Measurements from ENCODE around the gene NTNG1. TPM values are rescaled to one million over a fixed set of nuclear protein-coding genes. Genes with fewer than 3 reads are reported as not detected.
"Not testable (repeated sequence)": the region's sequence is repeated elsewhere in the genome, so short reads cannot be mapped to it uniquely, and the experiment has no call there.

NTNG1 gene
- total RNA-seq, 5 donors from 2014 or later (not counting 1 experiment from before 2014, with no cell fraction given): 0.13 TPM; not detected in 4

- Histone ChIP-seq H3K36me3 (ENCODE audit: control insufficient read depth in 2 of 2, extremely low read depth in 1 of 2, insufficient read depth in 1 of 2, low read length in 1 of 2) (no peaks in the 10 kb centered on the region), H3K9me3 (no peaks in the 10 kb centered on the region), H3K4me3 (ENCODE audit: control insufficient read depth in 1 of 2, extremely low read depth in 1 of 2, low read length in 1 of 2) (no peak overlapping the region), H3K4me1 (ENCODE audit: control insufficient read depth in 1 of 2, extremely low read depth in 1 of 2, insufficient read depth in 2 of 2, low read length in 2 of 2) (no peaks in the 10 kb centered on the region), H3K27ac (ENCODE audit: low read length) (no peak overlapping the region), H3K27me3 (replicated peaks in 1 of 2; ENCODE audit: control insufficient read depth in 2 of 2, extremely low read depth in 1 of 2, insufficient read depth in 2 of 2, low read length in 1 of 2) (no peaks in the 10 kb centered on the region)
- H3K9me3 Mint-ChIP-seq: peaks cover 0 to 3% (median 0%) of the 10 kb centered on the region in 3 donors
- H3K27me3 Mint-ChIP-seq: no peaks in the 10 kb centered on the region
- no CpG with 5 or more reads among the region's 2 CpGs for WGBS (ENCODE audit: insufficient coverage)
- H3K27ac Mint-ChIP-seq: no peak overlapping the region
- H3K36me3 Mint-ChIP-seq: no peaks in the 10 kb centered on the region
- ChIA-PET CTCF (no interaction called here), POLR2A (no interaction called here)
- no peaks in the 10 kb centered on the region for H3K4me1 Mint-ChIP-seq
- no peak overlapping the region for H3K4me3 Mint-ChIP-seq
- ATAC-seq (replicated peaks in 1 of 4): no peak
- DNase-seq: no peak
Measured at GRCh38 chr1:107229711-107230110, 88.9 kb downstream of the NTNG1 start.

- WGBS (ENCODE audit: insufficient coverage): 100% methylated on average over 1 of the region's 2 CpGs
- ChIA-PET CTCF (no interaction called here), POLR2A (no interaction called here)
Measured at GRCh38 chr1:107230121-107230520, 89.3 kb downstream of the NTNG1 start.

GRCh38 chr1:107231291-107231690, 90.5 kb downstream of the NTNG1 start:
- no peak overlapping the region for H3K4me3 ChIP-seq (ENCODE audit: control insufficient read depth in 1 of 2, extremely low read depth in 1 of 2, low read length in 1 of 2)
- no peaks in the 10 kb centered on the region for H3K9me3 ChIP-seq
- Mint-ChIP-seq H3K36me3 (no peaks in the 10 kb centered on the region), H3K9me3 (peaks cover 6 to 9% (median 8%) of the 10 kb centered on the region in 3 donors), H3K27ac (no peak overlapping the region), H3K4me3 (no peak overlapping the region), H3K4me1 (no peaks in the 10 kb centered on the region), H3K27me3 (no peaks in the 10 kb centered on the region)
- CTCF ChIA-PET: no interaction called here
- POLR2A ChIA-PET: no interaction called here
- WGBS (ENCODE audit: insufficient coverage): no CpG with 5 or more reads among the region's 2 CpGs
- no peaks in the 10 kb centered on the region for H3K4me1 ChIP-seq (ENCODE audit: control insufficient read depth in 1 of 2, extremely low read depth in 1 of 2, insufficient read depth in 2 of 2, low read length in 2 of 2)
- ATAC-seq (replicated peaks in 1 of 4) (no peak), DNase-seq (no peak)
- no peaks in the 10 kb centered on the region for H3K36me3 ChIP-seq (ENCODE audit: control insufficient read depth in 2 of 2, extremely low read depth in 1 of 2, insufficient read depth in 1 of 2, low read length in 1 of 2)
- H3K27me3 ChIP-seq (replicated peaks in 1 of 2; ENCODE audit: control insufficient read depth in 2 of 2, extremely low read depth in 1 of 2, insufficient read depth in 2 of 2, low read length in 1 of 2): no peaks in the 10 kb centered on the region
- H3K27ac ChIP-seq (ENCODE audit: low read length): no peak overlapping the region

More at GRCh38 chr1:107230121-107230520, 89.3 kb downstream of the NTNG1 start:
- H3K4me3 Mint-ChIP-seq: no peak overlapping the region
- no peak for ATAC-seq (replicated peaks in 1 of 4)
- Histone ChIP-seq H3K4me3 (ENCODE audit: control insufficient read depth in 1 of 2, extremely low read depth in 1 of 2, low read length in 1 of 2) (no peak overlapping the region), H3K27me3 (replicated peaks in 1 of 2; ENCODE audit: control insufficient read depth in 2 of 2, extremely low read depth in 1 of 2, insufficient read depth in 2 of 2, low read length in 1 of 2) (no peaks in the 10 kb centered on the region), H3K36me3 (ENCODE audit: control insufficient read depth in 2 of 2, extremely low read depth in 1 of 2, insufficient read depth in 1 of 2, low read length in 1 of 2) (no peaks in the 10 kb centered on the region), H3K9me3 (no peaks in the 10 kb centered on the region), H3K4me1 (ENCODE audit: control insufficient read depth in 1 of 2, extremely low read depth in 1 of 2, insufficient read depth in 2 of 2, low read length in 2 of 2) (no peaks in the 10 kb centered on the region), H3K27ac (ENCODE audit: low read length) (no peak overlapping the region)
- no peak for DNase-seq
- no peaks in the 10 kb centered on the region for H3K36me3 Mint-ChIP-seq
- H3K9me3 Mint-ChIP-seq: peaks cover 0 to 3% (median 0%) of the 10 kb centered on the region in 3 donors
- no peak overlapping the region for H3K27ac Mint-ChIP-seq
- H3K27me3 Mint-ChIP-seq: no peaks in the 10 kb centered on the region
- H3K4me1 Mint-ChIP-seq: no peaks in the 10 kb centered on the region

- CTCF ChIA-PET: no interaction called here
- H3K9me3 Mint-ChIP-seq: peaks cover 14 to 20% (median 14%) of the 10 kb centered on the region in 3 donors
Measured at GRCh38 chr1:107232426-107232825, 91.6 kb downstream of the NTNG1 start.

GRCh38 chr1:107236760-107237159, 95.9 kb downstream of the NTNG1 start:
- H3K4me3 ChIP-seq (ENCODE audit: control insufficient read depth in 1 of 2, extremely low read depth in 1 of 2, low read length in 1 of 2); H3K27me3 Mint-ChIP-seq; H3K27ac Mint-ChIP-seq; H3K9me3 ChIP-seq; H3K4me3 Mint-ChIP-seq; H3K36me3 Mint-ChIP-seq; POLR2A ChIA-PET; H3K36me3 ChIP-seq (ENCODE audit: control insufficient read depth in 2 of 2, extremely low read depth in 1 of 2, insufficient read depth in 1 of 2, low read length in 1 of 2); ATAC-seq (replicated peaks in 1 of 4); DNase-seq; CTCF ChIA-PET; H3K4me1 Mint-ChIP-seq; H3K27me3 ChIP-seq (replicated peaks in 1 of 2; ENCODE audit: control insufficient read depth in 2 of 2, extremely low read depth in 1 of 2, insufficient read depth in 2 of 2, low read length in 1 of 2); H3K27ac ChIP-seq (ENCODE audit: low read length); H3K4me1 ChIP-seq (ENCODE audit: control insufficient read depth in 1 of 2, extremely low read depth in 1 of 2, insufficient read depth in 2 of 2, low read length in 2 of 2): not testable (repeated sequence)
- peaks cover 15 to 28% (median 19%) of the 10 kb centered on the region in 3 donors for H3K9me3 Mint-ChIP-seq
- 88% methylated on average over 1 of the region's 3 CpGs for WGBS (ENCODE audit: insufficient coverage)

More at GRCh38 chr1:107232426-107232825, 91.6 kb downstream of the NTNG1 start:
- no peak for ATAC-seq (replicated peaks in 1 of 4)
- Mint-ChIP-seq H3K4me3 (no peak overlapping the region), H3K36me3 (no peaks in the 10 kb centered on the region), H3K27me3 (no peaks in the 10 kb centered on the region), H3K27ac (no peak overlapping the region), H3K4me1 (no peaks in the 10 kb centered on the region)
- POLR2A ChIA-PET: no interaction called here
- no peak overlapping the region for H3K27ac ChIP-seq (ENCODE audit: low read length)
- H3K36me3 ChIP-seq (ENCODE audit: control insufficient read depth in 2 of 2, extremely low read depth in 1 of 2, insufficient read depth in 1 of 2, low read length in 1 of 2): no peaks in the 10 kb centered on the region
- no CpG with 5 or more reads among the region's 2 CpGs for WGBS (ENCODE audit: insufficient coverage)
- no peaks in the 10 kb centered on the region for H3K27me3 ChIP-seq (replicated peaks in 1 of 2; ENCODE audit: control insufficient read depth in 2 of 2, extremely low read depth in 1 of 2, insufficient read depth in 2 of 2, low read length in 1 of 2)
- H3K9me3 ChIP-seq: no peaks in the 10 kb centered on the region
- DNase-seq: no peak
- H3K4me3 ChIP-seq (ENCODE audit: control insufficient read depth in 1 of 2, extremely low read depth in 1 of 2, low read length in 1 of 2): no peak overlapping the region
- H3K4me1 ChIP-seq (ENCODE audit: control insufficient read depth in 1 of 2, extremely low read depth in 1 of 2, insufficient read depth in 2 of 2, low read length in 2 of 2): no peaks in the 10 kb centered on the region

DNA sequence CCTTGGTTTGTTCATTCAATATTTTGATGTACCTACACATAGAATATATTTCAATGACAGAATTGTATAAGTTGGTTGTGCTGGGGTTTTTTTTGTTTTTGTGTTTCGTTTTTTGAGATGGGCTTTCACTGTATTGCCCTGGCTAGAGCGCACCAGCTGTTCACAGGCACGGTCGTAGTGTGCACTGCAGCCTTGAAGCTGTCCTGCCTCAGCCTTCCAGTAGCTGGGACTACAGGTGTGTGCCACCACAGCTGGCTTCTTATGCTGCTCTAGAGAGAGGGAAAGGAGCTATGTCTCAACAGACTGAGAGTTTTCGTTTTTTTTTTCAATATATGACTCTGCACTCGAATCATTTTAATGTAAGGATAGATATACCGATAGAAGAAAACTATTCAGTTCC, 102.6 kb downstream of the NTNG1 start:
- H3K4me1 ChIP-seq (ENCODE audit: control insufficient read depth in 1 of 2, extremely low read depth in 1 of 2, insufficient read depth in 2 of 2, low read length in 2 of 2): peaks cover 0 to 5% of the 10 kb centered on the region in 2 experiments
- POLR2A ChIA-PET: interaction anchor here in 1 of 2 donors (1.2 kb wide), 1 partner anchor 9 kb away, joined by 3 read pairs; no protein-coding TSS in a partner anchor
- Mint-ChIP-seq H3K27ac (no peak overlapping the region), H3K9me3 (peaks cover 0 to 4% (median 2%) of the 10 kb centered on the region in 3 donors), H3K4me3 (no peak overlapping the region), H3K4me1 (no peaks in the 10 kb centered on the region), H3K27me3 (peaks cover 0 to 3% of the 10 kb centered on the region in 2 donors), H3K36me3 (no peaks in the 10 kb centered on the region)
- H3K9me3 ChIP-seq: no peaks in the 10 kb centered on the region
- DNase-seq: no peak
- H3K27me3 ChIP-seq (replicated peaks in 1 of 2; ENCODE audit: control insufficient read depth in 2 of 2, extremely low read depth in 1 of 2, insufficient read depth in 2 of 2, low read length in 1 of 2): peaks cover 0 to 3% of the 10 kb centered on the region in 2 experiments
- H3K27ac ChIP-seq (ENCODE audit: low read length): no peak overlapping the region
- H3K36me3 ChIP-seq (ENCODE audit: control insufficient read depth in 2 of 2, extremely low read depth in 1 of 2, insufficient read depth in 1 of 2, low read length in 1 of 2): no peaks in the 10 kb centered on the region
- H3K4me3 ChIP-seq (ENCODE audit: control insufficient read depth in 1 of 2, extremely low read depth in 1 of 2, low read length in 1 of 2): no peak overlapping the region
- 42% methylated on average over 3 of the region's 7 CpGs for WGBS (ENCODE audit: insufficient coverage)
- CTCF ChIA-PET: no interaction called here
- no peak for ATAC-seq (replicated peaks in 1 of 4)
